GM18507 (cell line): ENCODE measurements around the gene DNAH5.
A peak's percentile ranks its signal among the peaks of the same experiment; 100 is the strongest.
"Not testable (repeated sequence)": the region's sequence is repeated elsewhere in the genome, so short reads cannot be mapped to it uniquely, and the experiment has no call there.

ENCODE experiments used
- DNase-seq: peaks from one replicate; pipeline ENCODE4 v3.0.0; 2011; ENCODE audit warnings: low read depth; ENCODE audit not compliant: insufficient read length; ENCODE audit errors: extremely low spot score
- FAIRE-seq: peaks from 2 replicates; lab custom pipeline; 2011; peaks lifted over from hg19 to GRCh38; lab: Jason Lieb, UNC

The DNAH5 gene, protein sequence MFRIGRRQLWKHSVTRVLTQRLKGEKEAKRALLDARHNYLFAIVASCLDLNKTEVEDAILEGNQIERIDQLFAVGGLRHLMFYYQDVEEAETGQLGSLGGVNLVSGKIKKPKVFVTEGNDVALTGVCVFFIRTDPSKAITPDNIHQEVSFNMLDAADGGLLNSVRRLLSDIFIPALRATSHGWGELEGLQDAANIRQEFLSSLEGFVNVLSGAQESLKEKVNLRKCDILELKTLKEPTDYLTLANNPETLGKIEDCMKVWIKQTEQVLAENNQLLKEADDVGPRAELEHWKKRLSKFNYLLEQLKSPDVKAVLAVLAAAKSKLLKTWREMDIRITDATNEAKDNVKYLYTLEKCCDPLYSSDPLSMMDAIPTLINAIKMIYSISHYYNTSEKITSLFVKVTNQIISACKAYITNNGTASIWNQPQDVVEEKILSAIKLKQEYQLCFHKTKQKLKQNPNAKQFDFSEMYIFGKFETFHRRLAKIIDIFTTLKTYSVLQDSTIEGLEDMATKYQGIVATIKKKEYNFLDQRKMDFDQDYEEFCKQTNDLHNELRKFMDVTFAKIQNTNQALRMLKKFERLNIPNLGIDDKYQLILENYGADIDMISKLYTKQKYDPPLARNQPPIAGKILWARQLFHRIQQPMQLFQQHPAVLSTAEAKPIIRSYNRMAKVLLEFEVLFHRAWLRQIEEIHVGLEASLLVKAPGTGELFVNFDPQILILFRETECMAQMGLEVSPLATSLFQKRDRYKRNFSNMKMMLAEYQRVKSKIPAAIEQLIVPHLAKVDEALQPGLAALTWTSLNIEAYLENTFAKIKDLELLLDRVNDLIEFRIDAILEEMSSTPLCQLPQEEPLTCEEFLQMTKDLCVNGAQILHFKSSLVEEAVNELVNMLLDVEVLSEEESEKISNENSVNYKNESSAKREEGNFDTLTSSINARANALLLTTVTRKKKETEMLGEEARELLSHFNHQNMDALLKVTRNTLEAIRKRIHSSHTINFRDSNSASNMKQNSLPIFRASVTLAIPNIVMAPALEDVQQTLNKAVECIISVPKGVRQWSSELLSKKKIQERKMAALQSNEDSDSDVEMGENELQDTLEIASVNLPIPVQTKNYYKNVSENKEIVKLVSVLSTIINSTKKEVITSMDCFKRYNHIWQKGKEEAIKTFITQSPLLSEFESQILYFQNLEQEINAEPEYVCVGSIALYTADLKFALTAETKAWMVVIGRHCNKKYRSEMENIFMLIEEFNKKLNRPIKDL (N-terminal part only)

DNA sequence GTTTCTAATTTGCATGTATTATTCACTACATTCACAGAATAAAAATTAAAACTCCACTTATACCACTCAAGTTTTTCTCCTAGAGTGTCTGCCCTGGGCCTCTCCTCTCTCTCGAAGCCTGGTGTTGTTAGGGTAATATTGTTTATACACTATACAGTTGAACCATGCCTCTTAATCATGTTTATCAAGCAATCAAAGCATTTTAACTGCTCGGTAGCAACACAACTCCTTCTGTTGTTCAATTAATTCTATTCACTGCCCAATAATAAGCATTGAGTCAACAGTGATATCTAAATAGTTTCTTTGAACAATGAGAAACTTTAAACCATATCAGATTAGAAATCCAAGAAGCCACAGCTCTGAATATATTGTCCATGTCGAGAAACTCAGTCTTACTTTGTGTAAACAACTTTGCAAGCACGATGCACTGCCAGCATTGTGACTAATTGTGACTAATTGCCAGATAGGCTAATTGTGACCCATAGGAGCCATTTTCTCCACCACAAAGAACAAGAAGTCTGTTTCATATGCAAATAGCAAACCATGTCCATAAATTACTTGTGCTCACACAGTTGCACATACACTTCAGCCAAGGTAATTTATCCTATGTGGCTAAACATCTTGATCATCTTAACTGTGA is at the start of gene DNAH5:
TSS of gene DNAH5 (minus strand) at position 129 of the 640 bp plus-strand sequence. CDS start 250 bp downstream, outside the sequence.
- DNase-seq (no peak), FAIRE-seq (no peak)

DNA sequence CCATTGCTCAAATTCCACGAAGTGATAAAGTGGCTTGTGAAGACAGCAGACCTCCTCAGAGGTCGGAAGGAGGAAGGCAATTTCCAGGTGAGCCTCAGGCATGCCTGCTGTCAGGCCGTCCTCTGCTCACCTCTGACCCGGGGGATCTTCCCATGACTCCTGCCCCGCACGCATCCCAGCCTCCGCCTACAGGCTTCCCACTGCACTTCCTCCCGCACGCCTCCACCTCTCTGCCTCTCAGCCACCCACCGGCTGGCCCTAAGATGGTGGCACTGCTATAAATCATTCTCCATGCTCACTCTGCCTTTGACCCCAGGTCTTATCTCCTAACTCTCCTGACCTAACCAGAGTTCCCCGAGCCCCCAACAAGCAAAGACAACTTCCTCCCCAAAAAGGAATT is 49.4 kb upstream of the DNAH5 start:
- DNase-seq (no peak), FAIRE-seq (no peak)

DNA sequence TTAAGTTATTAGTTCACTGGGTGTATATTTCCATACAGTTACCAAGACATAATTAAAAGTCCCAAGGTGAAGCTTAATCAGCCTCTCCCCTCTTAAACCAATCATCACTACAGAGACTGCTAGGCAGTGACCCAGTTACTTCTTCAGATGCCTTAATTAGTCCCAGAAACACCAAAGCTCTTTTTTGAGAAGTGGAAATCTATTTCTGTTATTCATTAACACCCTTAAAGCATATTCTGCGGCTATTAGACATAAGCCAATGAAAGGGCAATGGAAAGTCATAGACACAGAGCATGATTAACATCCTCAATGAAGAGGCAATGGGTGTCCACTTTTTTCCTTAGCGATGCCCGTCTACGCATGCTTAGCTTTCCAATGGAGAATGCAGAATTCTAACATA is 48.3 kb upstream of the DNAH5 start:
- FAIRE-seq = no peak
- DNase-seq = no peak

DNA sequence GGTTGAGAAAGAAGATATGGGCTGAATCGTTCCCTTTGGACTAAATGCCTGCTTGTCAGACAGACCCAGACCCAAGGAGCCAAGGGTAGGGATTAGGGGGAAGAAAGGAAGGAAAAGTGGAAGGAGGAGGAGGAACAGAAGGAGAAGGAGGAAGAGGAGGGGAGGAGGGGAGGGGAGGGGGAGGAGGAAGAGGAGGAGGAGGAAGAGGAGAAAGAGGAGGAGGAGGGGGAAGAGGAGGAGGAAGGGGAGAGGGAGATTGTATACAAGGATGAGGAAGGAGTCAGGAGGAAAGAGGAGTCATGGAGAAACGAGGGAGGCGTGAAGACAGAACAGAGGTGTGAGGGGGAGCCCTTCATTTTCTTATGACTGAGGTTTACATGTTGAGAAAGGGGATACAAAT is 46.9 kb upstream of the DNAH5 start:
- DNase-seq = no peak
- FAIRE-seq = no peak

DNA sequence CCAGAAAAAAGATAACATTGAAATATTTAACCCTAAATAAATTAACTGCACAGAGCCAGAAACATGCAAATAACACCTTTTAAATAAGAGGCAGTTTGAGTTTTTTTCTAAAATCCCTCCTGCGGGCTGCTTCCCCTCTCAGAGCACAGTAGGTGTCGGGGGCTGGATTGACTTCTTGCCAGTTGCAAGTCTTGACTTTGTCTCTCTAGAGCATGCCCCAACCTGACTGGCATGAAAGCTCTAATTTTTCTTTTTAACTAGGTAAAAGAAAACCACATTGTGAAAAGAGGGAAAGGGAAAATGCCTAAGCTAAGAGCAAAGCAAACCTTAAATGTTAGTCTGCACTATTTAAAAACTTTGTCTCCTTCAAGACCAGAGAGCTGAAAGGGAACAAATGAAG is 46.4 kb upstream of the DNAH5 start:
- DNase-seq (no peak), FAIRE-seq (no peak)

DNA sequence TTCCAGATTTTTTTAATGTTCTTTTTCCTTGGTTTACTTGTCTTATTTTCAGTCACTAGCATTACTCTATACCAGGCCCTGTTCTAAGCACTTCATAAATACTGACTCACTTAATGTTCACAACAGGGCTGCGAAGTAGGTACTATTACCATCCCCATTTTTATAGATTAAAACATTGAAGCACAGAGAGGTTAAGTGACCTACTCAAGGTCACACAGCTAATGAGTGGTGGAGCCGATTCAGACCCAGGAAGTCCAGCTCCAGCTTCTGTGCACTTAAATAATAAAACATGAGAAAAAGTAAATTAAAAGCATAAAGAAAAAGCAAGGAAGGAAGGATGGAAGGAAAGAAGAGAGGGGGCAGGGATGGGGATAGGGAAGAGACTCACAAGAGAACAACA is 45.3 kb upstream of the DNAH5 start:
- FAIRE-seq (no peak), DNase-seq (no peak)

DNA sequence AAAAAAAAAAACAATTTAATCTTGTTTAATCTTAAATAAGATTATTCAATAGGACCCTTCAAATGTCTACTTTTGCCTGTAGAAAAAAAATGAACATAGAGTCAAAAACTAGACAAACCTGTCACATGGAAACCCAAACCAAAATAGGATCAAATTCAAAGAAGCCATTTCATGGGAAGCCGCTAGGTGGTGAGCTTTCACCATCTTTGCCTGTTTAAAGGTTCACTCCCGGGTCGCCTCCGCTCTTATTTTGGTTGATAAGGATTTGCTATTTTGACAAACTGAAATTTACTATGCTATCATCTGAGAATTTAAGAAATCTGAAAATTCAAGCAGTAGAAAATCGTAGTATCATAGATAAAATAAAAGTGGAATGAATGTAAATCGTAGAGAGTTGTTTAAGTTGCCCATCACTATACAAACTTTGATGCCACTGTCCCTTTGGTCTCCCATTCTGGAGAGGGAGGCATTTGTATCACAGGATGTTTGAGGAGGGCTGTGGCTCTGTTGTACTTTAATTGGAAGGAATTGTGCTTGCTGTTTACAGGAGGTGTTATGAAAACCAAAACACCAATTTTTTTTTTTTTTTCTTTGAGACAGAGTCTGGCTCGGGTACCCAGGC is 43.5 kb upstream of the DNAH5 start:
- peak; percentile 84 for FAIRE-seq
- DNase-seq = peak; percentile 33

DNA sequence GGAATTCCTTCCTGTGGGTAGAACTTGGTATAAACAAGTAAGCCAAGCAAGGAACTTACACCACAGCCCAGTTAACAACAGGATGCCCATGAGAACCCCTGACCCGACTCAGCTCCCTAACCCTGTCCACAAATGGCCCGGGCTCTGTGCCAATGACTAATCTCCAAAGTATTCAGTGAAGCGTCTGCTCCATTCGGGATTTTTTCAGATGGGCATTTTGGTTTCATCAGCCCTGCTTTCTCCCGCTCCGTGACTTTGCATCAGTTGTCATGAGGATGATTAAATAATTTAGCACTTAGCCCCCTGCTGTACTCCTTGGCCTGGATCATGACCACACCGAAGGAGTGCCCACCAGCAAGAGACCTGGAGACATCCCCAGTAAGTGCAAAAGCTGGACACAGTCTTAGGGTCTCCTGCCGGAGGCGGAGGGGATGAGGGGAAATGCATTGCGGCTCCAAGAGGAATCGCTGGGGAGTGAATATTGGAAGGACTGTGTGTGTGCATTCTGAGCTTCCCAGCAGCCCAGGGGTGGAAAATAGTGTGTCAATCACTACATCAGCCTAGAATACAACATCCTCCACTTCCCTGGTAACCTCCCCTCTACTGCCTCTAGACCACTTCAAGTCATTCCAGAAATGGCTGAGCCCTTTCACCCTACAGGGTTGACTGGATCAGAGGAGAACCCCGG is 41.4 kb upstream of the DNAH5 start:
- no peak for FAIRE-seq
- DNase-seq = no peak

DNA sequence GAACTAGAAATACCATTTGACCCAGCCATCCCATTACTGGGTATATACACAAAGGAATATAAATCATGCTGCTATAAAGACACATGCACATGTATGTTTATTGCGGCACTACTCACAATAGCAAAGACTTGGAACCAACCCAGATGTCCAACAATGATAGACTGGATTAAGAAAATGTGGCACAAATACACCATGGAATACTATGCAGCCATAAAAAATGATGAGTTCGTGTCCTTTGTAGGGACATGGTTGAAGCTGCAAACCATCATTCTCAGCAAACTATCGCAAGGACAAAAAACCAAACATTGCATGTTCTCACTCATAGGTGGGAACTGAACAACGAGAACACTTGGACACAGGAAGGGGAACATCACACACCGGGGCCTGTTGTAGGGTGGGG is 40.4 kb upstream of the DNAH5 start:
- not testable (repeated sequence) for FAIRE-seq

DNA sequence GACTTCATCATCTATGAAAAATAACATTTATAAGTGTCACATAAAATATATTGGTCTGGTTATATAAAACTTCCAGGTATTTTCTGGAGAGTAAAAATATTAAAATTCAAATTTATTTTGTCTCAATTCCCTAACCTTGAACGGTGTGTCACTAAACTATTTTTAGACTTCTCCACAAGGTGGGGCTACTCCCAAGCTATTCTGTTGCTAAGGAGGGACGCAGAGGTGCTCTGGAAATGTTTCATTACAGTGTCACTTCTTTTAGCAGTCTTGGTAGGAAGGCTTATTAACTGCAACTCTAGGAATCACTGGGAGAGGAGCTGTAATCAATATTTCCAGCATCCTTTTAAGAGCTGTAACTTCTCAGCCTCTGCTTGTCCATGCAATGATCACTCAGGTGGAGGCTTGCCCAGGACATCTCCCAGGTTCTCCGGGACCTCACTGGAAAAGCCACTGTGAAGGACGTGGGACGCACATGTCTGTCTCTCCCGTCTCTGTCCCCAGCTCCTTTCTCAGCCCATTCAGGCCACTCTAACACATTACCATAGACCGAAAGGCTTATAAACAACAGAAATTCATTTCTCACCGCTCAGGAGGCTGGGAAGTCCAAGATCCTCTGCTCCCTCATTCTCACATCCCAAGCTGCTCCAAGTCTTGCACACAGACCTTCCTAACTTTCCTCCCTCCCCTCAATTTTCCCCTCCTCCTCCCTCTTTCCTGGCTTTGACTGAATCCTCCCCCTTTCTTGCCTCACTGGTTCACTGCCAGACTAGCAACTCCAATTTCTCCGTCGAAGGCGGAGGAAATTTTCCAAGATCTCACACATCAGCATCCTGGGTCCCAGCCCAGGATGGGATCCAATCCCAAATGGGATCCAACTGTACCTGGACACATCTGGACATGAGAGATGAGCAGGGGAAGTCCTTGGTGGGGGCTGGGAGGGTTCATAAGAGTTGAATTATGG is 32.7 kb upstream of the DNAH5 start:
- FAIRE-seq = no peak
- no peak for DNase-seq

More for the DNA sequence above, 40.4 kb upstream of the DNAH5 start:
- not testable (repeated sequence) for DNase-seq

DNA sequence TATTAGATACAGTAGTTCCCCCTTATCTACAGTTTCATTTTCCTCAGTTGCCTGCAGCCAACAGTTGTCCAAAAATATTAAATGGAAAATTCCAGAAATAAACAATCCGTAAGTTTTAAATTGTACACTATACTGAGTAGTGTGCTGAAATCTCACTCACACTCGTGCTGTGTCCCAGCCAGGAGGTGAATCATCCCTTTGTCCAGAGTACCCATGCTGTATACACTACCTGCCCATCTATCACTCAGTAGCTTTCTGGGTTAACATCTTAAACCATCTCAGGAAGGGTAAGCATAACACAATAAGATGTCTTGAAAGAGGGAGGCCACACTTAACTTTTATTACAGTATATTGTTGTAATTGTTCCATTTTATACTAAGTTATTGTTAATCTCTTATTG is 31.7 kb upstream of the DNAH5 start:
- DNase-seq = no peak
- FAIRE-seq = no peak

DNA sequence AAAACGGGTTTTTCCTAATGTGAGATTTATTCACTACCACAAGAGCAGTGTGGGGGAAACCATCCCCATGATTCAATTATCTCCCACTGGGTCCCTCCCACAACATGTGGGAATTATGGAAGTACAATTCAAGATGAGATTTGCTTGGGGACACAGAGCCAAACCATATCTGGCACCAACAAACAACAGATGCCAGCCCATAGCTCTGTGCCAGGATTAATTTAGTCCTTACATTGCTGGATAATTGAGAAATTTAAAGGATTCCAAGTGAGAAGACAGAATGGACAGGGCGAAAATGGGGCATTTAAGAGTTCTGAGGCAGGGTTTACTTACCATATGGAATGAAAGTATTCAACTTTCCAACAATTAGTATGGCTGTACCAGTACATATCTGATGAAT is 30.8 kb upstream of the DNAH5 start:
- no peak for FAIRE-seq
- DNase-seq = no peak

DNA sequence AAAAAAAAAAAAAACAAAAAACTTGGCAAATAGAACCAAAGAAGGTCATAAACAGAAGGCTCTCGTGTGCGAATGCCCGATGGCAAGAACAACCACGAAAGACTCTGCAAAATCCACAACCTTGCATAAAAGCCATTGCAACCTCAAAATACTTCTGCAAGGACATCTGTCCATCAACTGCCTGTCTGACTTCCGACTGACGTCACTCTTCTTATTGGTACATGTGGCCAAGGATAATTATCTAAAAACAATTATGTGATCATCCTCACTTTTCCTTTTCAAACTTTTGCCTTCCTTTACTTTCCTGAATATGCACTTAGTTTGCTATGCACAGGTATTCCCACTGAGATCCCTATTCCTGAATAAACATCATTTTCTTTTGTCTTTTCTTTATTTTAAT is 29.2 kb upstream of the DNAH5 start:
- no peak for DNase-seq
- FAIRE-seq = no peak

DNA sequence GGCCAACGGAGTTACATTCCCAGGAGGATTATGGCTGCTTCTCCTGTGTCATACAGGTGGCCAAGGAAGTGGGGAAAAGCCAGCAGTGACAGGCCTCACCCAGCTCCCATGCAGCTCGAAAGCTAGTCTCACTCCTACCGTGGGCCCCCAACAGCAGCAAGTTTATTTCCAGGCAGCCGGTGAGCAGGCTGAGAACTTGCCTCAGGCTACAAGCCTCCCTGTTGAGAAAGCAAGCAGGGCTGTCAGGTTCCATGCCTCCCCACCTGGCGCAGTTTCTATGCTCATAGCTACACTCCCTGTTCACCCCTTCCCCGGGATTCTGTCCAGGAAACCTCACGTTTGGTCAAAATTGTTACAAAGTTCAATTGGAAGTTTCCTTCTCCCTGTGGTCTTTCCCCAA is 27.5 kb upstream of the DNAH5 start:
- no peak for FAIRE-seq
- no peak for DNase-seq

DNA sequence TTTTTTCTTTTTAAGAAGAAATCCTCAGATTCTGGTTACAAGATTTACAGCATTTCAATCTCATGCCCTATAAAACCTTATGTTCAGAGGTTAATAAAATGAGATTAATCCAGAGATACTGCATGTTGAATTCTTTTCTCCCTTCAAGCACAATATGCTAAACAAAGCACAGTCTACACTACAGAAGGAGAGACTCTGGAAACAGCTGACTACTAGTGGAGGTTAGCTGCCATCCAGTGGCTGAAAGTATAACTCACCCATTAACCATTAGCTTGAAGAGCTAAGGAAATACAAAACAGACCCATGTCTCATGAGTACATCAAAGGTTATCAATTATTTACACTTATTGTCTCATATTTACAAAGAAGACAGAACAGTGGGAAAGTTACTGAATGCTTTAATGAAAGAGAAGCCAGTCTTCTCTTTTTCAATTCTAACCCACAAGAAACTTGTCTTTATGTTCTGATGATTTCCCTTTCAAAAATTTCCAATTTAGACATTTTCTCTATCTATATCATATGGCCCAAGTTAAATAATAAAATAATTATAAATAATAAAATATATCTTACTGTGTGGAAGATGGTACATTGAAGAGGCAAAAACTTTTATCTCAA is 12.7 kb upstream of the DNAH5 start:
- FAIRE-seq (peak; percentile 80), DNase-seq (no peak)

DNA sequence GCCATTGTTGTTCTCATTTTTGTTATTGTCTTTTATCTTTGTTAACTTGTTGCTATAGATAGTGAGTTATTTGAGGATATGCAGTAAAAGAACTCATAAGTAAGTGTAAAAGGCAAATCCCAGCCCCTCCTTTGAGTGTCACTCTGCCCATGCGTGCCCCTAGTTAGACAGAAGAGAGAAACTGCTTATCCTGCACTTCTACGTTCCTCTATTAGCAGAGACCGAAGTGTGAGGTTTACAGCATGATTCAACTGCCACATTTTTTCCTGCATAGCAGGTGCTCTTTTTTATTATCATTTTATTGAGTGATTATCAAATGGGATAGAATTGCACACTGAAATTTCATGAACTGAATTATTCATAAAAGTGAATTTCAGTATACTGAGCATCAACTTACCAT is 12.0 kb upstream of the DNAH5 start:
- DNase-seq = no peak

DNA sequence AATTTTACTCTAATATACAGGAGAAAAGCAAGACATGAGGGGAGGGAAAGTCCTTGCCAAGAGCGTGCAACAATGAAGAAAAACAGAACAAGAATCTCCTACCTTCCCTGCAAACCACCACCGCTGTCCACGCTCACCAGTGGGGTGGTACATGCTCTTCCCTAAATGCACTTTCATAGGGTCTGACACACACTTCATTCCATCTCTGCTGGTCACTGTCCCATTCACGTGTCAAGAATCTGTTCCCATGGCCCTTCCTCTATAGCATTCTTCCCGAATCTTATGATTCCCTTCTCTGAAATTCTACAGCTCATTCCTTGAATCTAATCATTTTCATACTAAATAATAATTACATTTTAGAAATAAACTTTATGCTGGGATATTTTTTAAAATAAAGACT is 11.4 kb upstream of the DNAH5 start:
- DNase-seq (no peak), FAIRE-seq (no peak)

More for the DNA sequence above, 12.0 kb upstream of the DNAH5 start:
- no peak for FAIRE-seq
